ENCODE data around the gene ARL14EP.

The ARL14EP gene

GRCh38 chr11:30377347-30377746, 54.4 kb downstream of the ARL14EP start:
- no peak for DNase-seq

GRCh38 chr11:30380846-30381245, 57.9 kb downstream of the ARL14EP start:
- DNase-seq: no peak

- DNase-seq: no peak
Measured at GRCh38 chr11:30381879-30382278, 59.0 kb downstream of the ARL14EP start.

Measured in nucleus accumbens (tissue), 56 donors.